Osteoblast (primary cell): ENCODE results near the gene CRTC3. TPM values are rescaled to one million over a fixed set of nuclear protein-coding genes. Genes with fewer than 3 reads are reported as not detected.

Experiments
- DNase-seq: peaks from one replicate; pipeline ENCODE4 v3.0.0; 2011; ENCODE audit warnings: low spot score, mixed read lengths; ENCODE audit not compliant: insufficient read length; ENCODE audit errors: missing footprints
- H2AFZ ChIP-seq: 2 replicates; pipeline ENCODE4 v1.6.0; 2011; ENCODE audit warnings: mild to moderate bottlenecking, low read length
- H3K27ac ChIP-seq: 2 replicates; pipeline ENCODE4 v1.5.1; 2011; ENCODE audit warnings: mild to moderate bottlenecking, low read depth, low read length, moderate library complexity
- H3K27me3 ChIP-seq: 2 replicates; pipeline ENCODE4 v1.6.0; 2012; ENCODE audit warnings: mild to moderate bottlenecking, control low read depth, inconsistent platforms, low read length, moderate library complexity; ENCODE audit not compliant: insufficient read depth
- H3K36me3 ChIP-seq: 2 replicates; pipeline ENCODE4 v1.5.1; 2011; ENCODE audit warnings: mild to moderate bottlenecking, low read length, control low read depth, moderate library complexity; ENCODE audit not compliant: insufficient read depth
- H3K4me1 ChIP-seq: 2 replicates; pipeline ENCODE4 v1.5.1; 2011; ENCODE audit warnings: mild to moderate bottlenecking, low read length, control low read depth, moderate library complexity; ENCODE audit not compliant: insufficient read depth
- H3K4me2 ChIP-seq: 2 replicates; pipeline ENCODE4 v1.6.0; 2011; ENCODE audit warnings: mild to moderate bottlenecking, low read length; ENCODE audit not compliant: insufficient read depth
- H3K4me3 ChIP-seq: fragments of 200-600 bp; sonication (generic); 3 replicates; pipeline ENCODE4 v1.5.1; 2012; ENCODE audit warnings: mild to moderate bottlenecking, low read length, inconsistent platforms; ENCODE audit not compliant: insufficient read depth
- H3K79me2 ChIP-seq: 2 replicates; pipeline ENCODE4 v1.6.0; 2012; ENCODE audit warnings: mild to moderate bottlenecking, low read length, control low read depth, inconsistent platforms; ENCODE audit not compliant: insufficient read depth
- H3K9me3 ChIP-seq: 2 replicates; pipeline ENCODE4 v1.5.1; 2011; ENCODE audit warnings: low read depth, low read length, control low read depth
- H4K20me1 ChIP-seq: 2 replicates; pipeline ENCODE4 v1.6.0; 2012; ENCODE audit warnings: mild to moderate bottlenecking, low read length, control low read depth; ENCODE audit not compliant: insufficient read depth
- total RNA-seq: library from RNA; depleted of rRNA; stranded (reverse); fragments of >200 nt; gene quantifications from 2 replicates; pipeline ENCODE4 v1.2.3, GENCODE V29; 2012
- TF ChIP-seq, protein P1 (sequence below): IDR thresholded peaks from 2 replicates; pipeline ENCODE4 v1.5.1; 2011; ENCODE audit warnings: mild to moderate bottlenecking, low read depth, low read length, moderate library complexity; ENCODE audit errors: extremely low read depth

The CRTC3 gene
- total RNA-seq, 1 donor: 25.0 TPM

DNA sequence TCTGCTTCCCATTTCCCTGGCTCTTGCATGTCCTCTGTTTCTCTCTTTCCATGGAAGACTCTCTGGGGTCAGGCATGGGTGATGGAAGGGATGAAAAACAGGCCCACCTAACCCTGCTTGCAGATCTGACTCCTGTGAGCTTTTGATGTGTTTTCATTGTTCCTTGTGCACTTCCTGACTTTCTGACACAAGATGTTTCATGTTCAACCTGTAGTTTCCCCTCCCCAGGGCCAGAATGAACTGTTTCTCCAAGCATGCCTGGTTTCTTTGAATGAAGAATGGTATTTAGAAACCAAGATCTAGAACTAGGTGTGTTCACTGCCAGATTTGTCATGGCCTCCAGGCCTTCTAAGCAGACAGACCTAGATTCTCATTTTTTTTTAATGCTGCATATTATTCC lies 36.1 kb upstream of the CRTC3 start:
- H4K20me1 ChIP-seq: no peaks in the 10 kb centered on the region
- no peak overlapping the region for H2AFZ ChIP-seq
- H3K27ac ChIP-seq: no peak overlapping the region
- no peaks in the 10 kb centered on the region for H3K27me3 ChIP-seq
- H3K4me3 ChIP-seq: no peak overlapping the region
- no peak overlapping the region for H3K4me2 ChIP-seq
- peaks cover 4% of the 10 kb centered on the region for H3K79me2 ChIP-seq
- no peaks in the 10 kb centered on the region for H3K9me3 ChIP-seq
- H3K36me3 ChIP-seq: peaks cover 90% of the 10 kb centered on the region
- DNase-seq: no peak
- H3K4me1 ChIP-seq: no peaks in the 10 kb centered on the region
- TF ChIP-seq, protein P1, sequence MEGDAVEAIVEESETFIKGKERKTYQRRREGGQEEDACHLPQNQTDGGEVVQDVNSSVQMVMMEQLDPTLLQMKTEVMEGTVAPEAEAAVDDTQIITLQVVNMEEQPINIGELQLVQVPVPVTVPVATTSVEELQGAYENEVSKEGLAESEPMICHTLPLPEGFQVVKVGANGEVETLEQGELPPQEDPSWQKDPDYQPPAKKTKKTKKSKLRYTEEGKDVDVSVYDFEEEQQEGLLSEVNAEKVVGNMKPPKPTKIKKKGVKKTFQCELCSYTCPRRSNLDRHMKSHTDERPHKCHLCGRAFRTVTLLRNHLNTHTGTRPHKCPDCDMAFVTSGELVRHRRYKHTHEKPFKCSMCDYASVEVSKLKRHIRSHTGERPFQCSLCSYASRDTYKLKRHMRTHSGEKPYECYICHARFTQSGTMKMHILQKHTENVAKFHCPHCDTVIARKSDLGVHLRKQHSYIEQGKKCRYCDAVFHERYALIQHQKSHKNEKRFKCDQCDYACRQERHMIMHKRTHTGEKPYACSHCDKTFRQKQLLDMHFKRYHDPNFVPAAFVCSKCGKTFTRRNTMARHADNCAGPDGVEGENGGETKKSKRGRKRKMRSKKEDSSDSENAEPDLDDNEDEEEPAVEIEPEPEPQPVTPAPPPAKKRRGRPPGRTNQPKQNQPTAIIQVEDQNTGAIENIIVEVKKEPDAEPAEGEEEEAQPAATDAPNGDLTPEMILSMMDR: no peak

DNA sequence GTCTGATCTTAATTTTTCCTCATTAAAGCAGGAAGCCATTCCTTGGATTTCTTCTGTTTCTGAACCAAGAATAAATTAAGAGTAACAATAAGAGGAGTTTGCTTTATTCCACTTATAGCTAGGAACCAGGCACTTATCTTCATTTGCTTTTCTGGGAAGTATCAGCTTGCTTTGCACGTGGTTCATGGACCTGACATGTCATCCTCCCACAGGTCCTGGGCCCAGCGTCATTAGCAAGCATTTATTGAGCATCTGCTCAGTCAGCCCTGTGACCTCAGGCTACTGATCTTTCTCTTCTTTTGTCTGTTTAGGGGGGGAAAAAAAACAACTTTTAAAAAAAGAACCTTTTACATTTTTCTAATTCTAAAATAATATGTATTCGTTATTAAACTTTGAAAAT lies 34.7 kb upstream of the CRTC3 start:
- Histone ChIP-seq H3K4me3 (no peak overlapping the region), H2AFZ (no peak overlapping the region), H3K27me3 (no peaks in the 10 kb centered on the region), H3K9me3 (no peaks in the 10 kb centered on the region), H3K27ac (no peak overlapping the region), H3K36me3 (peaks cover 90% of the 10 kb centered on the region), H3K4me2 (no peak overlapping the region), H3K4me1 (no peaks in the 10 kb centered on the region), H4K20me1 (no peaks in the 10 kb centered on the region), H3K79me2 (peaks cover 3% of the 10 kb centered on the region)
- no peak for DNase-seq
- TF ChIP-seq, protein P1: no peak

DNA sequence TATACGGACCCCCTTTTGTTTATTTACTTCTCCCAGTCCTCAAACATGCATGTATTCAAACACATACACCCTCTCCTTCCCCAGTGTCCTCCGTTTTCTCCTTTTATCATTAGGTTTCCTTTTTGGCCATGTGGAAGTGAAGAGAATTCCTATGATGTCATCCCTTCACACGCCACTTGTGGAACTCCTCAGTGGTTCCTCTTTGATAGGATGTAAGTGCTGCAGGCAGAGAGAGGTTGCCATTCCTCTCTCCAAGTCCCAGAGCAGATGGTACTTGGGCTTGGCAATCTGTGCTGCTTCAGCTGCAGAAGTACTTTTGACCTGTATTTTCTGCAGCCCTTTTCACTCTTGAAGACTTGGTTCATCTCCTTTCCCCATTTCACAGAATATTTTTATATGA lies 32.9 kb upstream of the CRTC3 start:
- DNase-seq: no peak
- H4K20me1 ChIP-seq: no peaks in the 10 kb centered on the region
- H3K4me1 ChIP-seq: no peaks in the 10 kb centered on the region
- no peak overlapping the region for H3K4me3 ChIP-seq
- no peak overlapping the region for H3K4me2 ChIP-seq
- no peaks in the 10 kb centered on the region for H3K9me3 ChIP-seq
- no peaks in the 10 kb centered on the region for H3K27me3 ChIP-seq
- no peaks in the 10 kb centered on the region for H3K79me2 ChIP-seq
- H3K27ac ChIP-seq: no peak overlapping the region
- no peak overlapping the region for H2AFZ ChIP-seq
- TF ChIP-seq, protein P1: no peak
- H3K36me3 ChIP-seq: peaks cover 94% of the 10 kb centered on the region

DNA sequence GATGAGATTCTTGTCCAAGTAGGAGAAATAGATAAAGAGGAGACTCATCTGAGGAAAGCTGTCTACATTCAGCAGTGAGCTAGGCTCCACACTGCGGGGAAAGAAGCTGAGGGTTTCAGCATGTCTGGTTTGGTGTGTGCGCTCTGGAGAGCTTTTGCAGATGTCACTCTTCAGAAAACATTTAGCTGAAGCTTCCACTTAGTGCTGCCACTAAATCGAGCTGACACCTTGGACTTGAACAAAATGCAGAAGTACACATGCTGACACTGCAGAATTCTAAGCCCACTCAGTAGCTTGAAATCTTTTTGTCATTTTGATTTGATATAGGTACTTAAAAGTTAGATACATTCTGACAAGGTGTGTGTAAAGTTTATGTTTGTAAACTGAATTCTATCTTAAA lies 32.3 kb upstream of the CRTC3 start:
- H3K4me2 ChIP-seq: no peak overlapping the region
- H3K27ac ChIP-seq: no peak overlapping the region
- H3K27me3 ChIP-seq: no peaks in the 10 kb centered on the region
- H3K79me2 ChIP-seq: no peaks in the 10 kb centered on the region
- TF ChIP-seq, protein P1: no peak
- no peaks in the 10 kb centered on the region for H3K9me3 ChIP-seq
- H3K4me3 ChIP-seq: no peak overlapping the region
- H2AFZ ChIP-seq: no peak overlapping the region
- no peaks in the 10 kb centered on the region for H4K20me1 ChIP-seq
- peaks cover 94% of the 10 kb centered on the region for H3K36me3 ChIP-seq
- no peak for DNase-seq
- no peaks in the 10 kb centered on the region for H3K4me1 ChIP-seq
